ENCODE measurements around the gene ESR2. TPM values are rescaled to one million over a fixed set of nuclear protein-coding genes. Genes with fewer than 3 reads are reported as not detected.
"Not testable (repeated sequence)": the region's sequence is repeated elsewhere in the genome, so short reads cannot be mapped to it uniquely, and the experiment has no call there.

The ESR2 gene
- total RNA-seq, 1 donor from 2014 or later, result 0.76 TPM

DNA sequence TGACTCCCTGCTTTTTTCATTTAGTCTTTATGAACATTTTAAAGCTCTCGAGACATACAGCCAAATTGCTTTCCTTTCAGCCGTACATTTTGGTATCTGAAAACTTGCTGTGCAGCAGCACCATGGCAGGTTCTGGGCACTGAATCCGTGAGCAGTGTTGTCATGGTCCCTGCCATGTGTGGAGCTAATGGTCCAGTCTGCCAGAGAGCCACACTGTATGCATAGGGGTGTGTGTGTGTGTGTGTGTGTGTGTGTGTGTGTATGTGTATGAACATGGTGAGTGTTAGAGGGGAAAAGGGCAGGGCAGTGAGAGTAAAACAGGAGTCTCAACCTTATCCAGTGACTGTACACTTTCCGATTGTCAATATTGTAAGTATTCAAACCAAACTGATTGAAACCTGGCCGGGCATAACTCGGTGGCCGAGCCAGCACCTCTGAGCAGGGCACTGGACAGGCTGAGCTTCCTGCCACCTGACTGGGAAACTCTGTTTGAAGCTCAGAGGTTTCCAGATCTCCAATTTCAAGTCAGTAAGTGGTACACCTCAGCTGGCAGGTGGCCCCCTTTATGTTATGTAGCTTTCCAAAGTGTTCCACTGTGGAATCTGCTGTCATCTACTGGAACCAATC, 110.0 kb downstream of the ESR2 start:
- ATAC-seq (no peak), DNase-seq (ENCODE audit: low spot score) (no peak)
- intact Hi-C loops (cut with DNase I), result no loop called here

DNA sequence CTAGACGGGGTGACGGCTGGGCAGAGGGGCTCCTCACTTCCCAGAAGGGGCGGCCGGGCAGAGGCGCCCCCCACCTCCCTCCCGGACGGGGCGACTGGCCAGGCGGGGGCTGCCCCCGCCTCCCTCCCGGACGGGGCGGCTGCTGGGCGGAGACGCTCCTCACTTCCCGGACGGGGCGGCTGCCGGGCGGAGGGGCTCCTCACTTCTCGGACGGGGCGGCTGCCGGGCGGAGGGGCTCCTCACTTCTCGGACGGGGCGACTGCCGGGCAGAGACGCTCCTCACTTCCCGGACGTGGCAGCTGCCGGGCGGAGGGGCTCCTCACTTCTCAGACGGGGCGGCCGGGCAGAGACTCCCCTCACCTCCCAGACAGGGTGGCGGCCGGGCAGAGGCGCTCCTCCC, 111.3 kb downstream of the ESR2 start:
- ATAC-seq; DNase-seq (ENCODE audit: low spot score); intact Hi-C loops (cut with DNase I): not testable (repeated sequence)

DNA sequence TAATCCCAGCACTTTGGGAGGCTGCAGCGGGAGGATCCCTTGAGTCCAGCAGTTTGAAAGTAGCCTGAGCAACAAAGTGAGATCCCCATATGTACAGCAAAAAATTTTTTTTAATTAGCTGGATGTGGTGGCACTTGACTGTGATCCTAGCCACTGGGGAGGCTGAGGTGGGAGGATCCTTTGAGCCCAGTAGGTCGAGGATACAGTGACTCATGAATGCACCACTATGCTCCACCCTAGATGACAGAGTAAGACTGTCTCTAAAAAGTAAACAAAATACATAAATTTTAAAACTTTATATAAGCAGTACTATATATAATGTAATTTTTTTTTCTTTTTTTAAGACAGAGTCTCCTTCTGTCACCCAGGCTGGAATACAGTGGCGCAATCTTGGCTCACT, 115.4 kb downstream of the ESR2 start:
- DNase-seq (ENCODE audit: low spot score), result no peak
- ATAC-seq, result no peak
- intact Hi-C loops (cut with DNase I), result no loop called here

DNA sequence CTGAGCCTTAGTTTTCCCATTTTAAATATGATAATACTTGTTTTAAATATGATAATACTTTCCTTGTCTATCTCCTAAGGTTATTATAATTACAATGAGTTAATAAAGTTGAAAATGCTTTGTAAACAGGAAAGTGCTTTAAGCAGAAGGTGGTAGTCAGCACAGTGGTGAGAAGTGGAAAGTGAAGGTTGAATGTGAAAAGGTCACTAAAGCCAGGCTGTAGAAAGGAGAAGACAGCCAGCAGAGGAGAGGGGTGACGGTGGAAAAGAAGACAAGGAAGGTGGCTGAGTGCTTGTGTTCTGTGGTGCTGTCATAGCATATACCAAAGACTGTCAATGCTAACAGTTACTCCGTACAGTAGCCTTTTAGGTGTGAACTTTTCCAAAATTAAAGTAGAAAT, 117.8 kb downstream of the ESR2 start:
- no peak for DNase-seq (ENCODE audit: low spot score)
- intact Hi-C loops (cut with DNase I), result no loop called here
- no peak for ATAC-seq

DNA sequence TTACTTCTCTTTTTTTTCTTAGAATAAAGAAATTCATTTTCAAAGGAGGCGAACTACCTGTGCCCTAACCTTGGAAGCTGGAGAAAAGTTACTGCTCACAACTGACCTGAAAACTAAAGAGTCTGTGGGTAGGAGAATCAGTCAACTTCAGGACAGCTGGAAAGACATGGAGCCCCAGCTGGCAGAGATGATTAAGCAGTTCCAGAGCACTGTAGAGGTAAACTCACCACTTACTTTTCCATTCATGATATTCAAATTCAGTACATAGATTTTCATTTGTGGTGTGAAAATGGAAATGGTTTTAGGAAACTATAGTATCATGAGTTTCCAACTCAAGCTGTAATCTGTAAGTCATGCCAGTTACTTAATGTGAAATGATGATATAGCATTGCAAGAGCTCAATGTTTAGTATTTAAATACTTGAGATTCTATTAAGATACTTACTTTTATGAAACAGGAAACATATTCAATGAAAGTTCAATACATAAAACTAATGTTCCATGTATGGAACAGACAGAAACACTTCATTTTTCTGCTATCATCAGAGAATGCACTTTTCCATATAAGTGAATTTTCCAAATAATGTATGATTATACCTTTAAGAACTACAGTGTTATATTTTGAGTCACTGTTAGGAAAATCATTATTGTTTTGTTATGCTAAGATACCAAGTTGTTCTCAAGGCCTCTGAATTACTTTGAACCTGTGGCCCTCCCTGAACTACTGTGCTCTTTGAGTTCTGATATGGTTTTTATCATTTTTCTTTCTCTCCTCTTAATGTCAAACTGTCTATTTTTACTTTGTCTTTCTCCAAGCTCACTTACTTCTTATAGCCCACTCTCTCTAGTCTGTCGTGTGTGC, 119.0 kb downstream of the ESR2 start:
- DNase-seq (ENCODE audit: low spot score) (no peak), ATAC-seq (no peak)
- intact Hi-C loops (cut with DNase I), result loop anchor here (5.0 kb wide), 1 partner anchor 38 kb away; no protein-coding TSS in a partner anchor

DNA sequence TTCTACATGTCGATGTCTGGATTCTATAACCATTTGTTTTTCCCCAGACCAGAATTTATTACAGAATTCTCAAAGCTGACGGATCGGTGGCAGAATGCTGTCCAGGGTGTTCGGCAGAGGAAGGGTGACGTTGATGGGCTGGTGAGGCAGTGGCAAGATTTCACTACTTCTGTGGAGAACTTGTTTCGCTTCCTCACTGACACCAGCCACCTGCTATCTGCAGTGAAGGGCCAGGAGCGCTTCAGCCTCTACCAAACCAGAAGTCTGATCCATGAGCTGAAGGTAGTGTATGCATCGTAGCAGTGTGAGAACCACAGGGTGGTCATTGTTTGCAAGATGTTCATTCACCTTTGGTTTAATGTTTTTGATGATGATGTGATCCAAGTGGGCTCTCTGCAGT, 124.0 kb downstream of the ESR2 start:
- DNase-seq (ENCODE audit: low spot score) (no peak), ATAC-seq (no peak)
- intact Hi-C loops (cut with DNase I), result loop anchor here (5.0 kb wide), 1 partner anchor 33 kb away; no protein-coding TSS in a partner anchor

DNA sequence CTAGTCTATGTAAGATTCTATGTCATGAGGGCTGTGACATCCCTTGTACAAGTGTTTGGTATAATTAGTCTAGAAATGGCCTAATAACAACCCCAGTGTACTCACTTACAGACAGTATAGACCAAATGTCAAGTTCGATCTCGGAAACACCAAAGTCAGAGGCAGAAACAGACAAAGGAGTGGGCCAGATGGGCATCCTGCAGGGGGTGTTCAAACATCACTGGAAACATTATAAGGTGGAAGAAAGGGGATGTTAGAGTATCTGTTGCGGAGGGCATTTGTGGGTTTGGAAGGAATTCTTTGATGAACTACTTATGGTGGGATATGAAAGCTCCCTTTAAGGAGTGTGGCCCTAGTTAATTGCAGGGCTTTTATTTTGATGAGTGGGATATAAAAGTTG, 134.6 kb downstream of the ESR2 start:
- DNase-seq (ENCODE audit: low spot score) (no peak), ATAC-seq (no peak)
- intact Hi-C loops (cut with DNase I), result no loop called here

DNA sequence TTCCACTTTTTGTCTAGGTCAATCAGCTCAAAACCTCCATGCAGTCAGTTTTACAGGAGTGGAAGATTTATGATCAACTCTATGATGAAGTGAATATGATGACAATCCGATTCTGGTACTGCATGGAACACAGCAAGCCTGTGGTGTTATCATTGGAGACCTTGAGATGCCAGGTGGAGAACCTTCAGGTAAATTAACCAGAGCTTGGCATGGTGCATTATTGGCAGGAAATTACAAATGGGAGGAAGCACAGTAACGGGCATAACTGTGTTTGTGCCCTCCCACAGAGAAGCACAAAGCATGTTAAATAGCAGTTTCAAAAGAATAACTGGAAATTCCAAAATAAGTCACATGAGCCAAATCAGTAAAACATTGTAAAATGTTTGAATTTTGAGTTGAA, 135.6 kb downstream of the ESR2 start:
- ATAC-seq (no peak), DNase-seq (ENCODE audit: low spot score) (no peak)
- intact Hi-C loops (cut with DNase I), result no loop called here

DNA sequence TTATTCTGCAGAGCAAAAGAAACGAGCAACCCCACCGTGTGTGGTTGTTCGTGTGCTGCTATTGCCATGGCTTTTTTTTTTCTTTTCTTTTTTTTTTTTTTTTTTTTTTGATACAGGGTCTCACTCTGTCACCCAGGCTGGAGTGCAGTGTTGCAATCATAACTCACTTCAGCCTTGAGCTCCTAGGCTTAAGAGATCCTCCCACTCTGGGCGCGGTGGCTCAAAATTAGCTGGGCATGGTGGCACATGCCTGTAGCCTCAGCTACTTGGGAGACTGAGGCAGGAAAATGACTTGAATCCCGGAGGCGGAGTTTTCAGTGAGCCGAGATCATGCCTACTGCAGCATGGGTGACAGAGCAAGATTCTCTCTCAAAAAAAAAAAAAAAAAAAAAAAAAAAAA, 144.2 kb downstream of the ESR2 start:
- ATAC-seq (no peak), DNase-seq (ENCODE audit: low spot score) (no peak)
- intact Hi-C loops (cut with DNase I), result no loop called here

DNA sequence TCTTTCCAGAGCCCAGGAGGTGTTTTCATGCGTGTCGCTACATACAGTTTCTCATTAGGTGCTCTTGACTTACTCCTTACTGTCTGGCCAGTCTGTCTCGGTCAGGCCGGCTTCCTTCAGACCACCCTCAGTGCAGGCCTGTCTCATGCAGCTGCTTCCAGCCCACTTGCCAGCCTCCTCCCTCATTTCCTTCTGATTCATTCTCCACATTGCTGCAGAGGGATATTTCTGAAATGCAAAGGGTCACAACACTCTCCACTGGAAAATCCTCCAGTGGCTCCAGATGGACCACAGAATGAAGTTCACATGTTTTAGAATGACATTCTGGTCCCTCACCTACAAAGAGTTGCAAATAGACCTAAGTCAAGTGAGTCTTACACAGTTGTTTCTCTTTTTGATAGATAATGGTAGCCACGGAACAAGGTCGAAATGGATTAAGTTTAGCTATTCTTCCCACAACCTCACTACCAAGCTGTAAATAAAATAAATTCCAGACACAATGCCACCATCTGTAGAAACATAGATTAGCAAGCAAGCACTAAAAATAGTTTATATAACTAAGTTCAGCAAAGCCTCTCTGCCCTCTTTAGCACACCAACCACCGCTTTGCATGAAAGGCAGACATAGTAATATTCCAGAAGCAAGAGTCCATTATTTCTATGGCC, 146.9 kb downstream of the ESR2 start:
- DNase-seq (ENCODE audit: low spot score), result no peak
- peak; percentile 42 for ATAC-seq
- intact Hi-C loops (cut with DNase I), result no loop called here

DNA sequence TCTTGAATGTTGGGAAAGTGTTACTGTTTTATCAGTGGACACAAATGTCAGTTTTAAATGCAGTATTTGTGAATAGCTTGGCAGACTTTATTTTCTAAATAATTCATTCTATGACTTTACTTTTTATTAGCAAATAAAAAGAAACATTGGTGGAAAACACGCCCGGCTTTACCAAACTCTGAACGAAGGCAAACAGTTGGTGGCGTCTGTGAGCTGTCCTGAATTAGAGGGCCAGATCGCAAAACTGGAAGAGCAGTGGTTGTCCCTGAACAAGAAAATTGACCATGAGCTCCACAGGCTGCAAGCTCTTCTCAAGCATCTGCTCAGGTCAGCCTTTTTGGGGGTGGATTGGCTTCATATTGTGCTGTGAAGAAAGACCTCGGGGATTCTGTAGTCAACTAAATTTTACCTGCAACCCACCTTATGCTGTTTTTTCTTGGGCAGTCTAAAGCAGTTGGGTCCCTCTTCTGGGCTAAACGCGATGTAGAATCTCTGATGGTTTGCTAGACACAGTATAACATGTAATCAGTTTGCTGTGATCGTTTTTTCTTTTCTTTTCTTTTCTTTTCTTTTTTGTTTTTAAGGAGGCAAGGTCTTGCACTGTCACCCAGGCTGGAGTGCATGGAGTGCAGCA, 156.4 kb downstream of the ESR2 start:
- intact Hi-C loops (cut with DNase I), result loop anchor here (5.0 kb wide), 1 partner anchor 35 kb away; no protein-coding TSS in a partner anchor
- ATAC-seq (no peak), DNase-seq (ENCODE audit: low spot score) (no peak)

DNA sequence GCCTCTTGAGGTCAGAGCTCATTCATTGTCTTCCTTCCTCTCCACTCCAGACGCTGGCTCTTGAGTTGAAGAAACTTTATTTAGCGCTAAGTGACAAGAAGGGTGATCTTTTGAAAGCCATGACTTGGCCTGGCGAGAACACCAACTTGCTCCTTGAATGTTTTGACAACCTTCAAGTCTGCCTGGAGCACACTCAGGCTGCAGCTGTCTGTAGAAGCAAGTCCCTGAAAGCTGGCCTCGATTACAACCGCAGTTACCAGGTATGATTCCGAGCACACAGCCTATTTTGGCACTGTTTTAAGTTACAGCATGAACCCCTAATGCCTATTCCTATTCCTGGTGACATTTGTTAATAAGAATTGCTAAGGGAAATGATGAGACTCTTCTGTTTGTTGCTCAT, 167.6 kb downstream of the ESR2 start:
- intact Hi-C loops (cut with DNase I), result no loop called here
- DNase-seq (ENCODE audit: low spot score) (no peak), ATAC-seq (no peak)

DNA sequence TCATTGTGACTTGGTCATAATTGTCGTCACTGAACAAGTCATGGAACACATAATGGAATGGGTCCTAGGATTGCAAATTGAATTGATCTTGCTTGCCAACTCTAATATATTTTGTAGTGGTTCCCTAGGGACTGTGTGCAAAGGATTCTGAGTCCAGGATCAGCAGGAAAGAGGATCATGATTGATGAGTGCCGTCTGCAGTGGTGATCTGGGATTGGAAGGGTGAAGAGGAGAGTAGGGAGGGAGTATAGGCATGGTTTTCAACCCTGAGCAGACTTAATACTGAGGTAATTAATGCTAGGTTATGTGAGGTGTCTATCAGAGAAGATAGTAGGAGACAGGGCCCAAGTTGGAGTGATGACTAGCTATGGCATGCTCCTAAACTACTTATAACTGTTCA, 168.9 kb downstream of the ESR2 start:
- ATAC-seq (no peak), DNase-seq (ENCODE audit: low spot score) (no peak)
- intact Hi-C loops (cut with DNase I), result no loop called here

DNA sequence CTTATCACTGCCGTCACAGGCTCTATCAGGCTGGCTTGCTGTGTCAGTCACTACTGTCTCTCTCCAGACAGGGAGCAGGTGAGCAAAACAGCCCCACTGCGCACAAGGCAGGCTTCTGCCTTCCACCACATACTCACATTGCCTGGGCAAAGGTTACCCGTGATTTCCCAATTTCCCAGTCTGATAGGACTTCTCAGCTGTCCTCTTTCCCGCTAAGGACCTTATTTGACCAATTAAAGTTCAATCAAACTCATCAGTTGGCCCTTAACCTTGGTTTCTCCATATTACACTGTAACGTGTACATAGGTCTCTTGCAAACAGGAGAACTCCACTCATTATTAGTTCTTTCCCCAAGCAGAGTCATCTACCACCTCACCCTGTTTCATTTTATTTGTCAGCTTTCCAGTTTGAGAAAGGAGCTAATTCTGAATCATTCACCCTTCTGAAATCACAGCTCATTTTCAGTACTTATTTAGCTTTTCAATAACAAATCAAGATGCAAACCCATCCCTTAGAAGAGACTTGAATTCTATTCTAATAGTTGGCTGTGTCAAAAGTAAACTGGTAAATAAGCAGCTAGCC, 170.8 kb downstream of the ESR2 start:
- DNase-seq (ENCODE audit: low spot score), result no peak
- intact Hi-C loops (cut with DNase I), result no loop called here
- no peak for ATAC-seq

DNA sequence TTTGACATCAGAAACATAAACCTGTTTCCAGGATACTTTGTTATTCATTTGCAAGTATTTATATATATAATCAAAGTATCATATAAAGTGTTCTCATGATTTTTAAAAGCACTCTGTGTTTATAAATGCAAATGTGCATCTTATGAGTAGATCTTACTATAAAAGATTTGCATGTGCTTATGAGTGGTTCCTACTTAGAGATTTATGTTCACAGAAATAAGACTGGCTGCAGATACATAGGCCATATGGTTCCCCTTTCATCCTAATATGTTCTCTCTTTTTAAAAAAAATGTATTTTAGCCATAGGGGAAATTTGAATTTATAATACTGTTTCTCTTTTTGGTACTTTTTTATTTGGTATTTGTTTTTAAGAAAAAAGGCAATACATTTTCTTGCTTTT, 174.2 kb downstream of the ESR2 start:
- intact Hi-C loops (cut with DNase I), result no loop called here
- DNase-seq (ENCODE audit: low spot score) (no peak), ATAC-seq (no peak)

DNA sequence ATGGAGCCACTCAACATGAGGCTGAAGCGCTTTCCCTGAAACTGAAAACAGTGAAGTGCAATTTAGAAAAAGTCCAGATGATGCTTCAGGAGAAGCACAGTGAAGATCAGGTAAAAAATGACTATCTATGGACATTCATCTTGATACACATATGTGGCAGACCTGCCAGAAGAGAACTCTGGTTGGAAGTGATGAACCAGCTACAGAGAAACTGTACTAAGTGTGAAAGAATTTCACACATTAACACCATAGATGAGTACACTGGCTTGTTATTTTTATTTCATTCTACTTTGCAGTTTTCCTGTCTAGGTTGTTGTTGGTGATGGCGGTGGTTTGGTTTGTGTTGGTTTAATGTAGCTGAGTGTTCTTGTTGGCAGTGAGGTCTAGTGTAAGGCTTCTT, 174.7 kb downstream of the ESR2 start:
- no peak for ATAC-seq
- no peak for DNase-seq (ENCODE audit: low spot score)
- intact Hi-C loops (cut with DNase I), result no loop called here

DNA sequence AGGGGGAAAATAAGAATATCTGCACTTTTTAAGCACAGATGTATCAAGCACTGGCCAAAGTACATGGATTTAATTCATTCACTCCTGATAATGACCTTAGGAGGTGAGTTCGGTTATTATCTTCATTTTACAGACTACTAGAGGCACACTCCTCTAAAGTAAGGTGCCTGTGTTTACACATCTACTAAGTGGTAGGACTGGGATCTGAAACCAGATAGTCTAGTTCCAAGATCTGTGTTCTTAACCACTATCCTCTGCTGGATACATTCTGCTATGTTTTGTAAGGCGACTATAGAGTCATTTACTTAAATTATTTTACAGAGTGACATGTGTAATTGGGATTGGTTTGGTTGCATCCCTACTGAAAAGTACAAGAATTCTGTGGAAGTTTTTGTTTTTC, 175.3 kb downstream of the ESR2 start:
- ATAC-seq (no peak), DNase-seq (ENCODE audit: low spot score) (no peak)
- intact Hi-C loops (cut with DNase I), result no loop called here

DNA sequence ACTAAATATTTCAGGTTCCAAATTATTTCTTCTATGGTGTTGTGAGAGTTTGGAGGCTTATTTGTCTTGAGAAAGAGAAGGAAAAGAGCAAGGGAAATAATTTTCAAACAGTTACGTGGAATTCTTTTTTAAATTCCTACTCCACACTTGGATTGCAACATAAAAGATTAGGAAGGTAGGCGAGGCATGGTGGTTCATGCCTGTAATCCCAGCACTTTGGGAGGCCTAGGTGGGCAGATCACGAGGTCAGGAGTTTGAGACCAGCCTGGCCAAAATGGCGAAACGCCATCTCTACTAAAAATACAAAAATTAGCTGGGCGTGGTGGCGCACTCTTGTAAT, 175.8 kb downstream of the ESR2 start:
- DNase-seq (ENCODE audit: low spot score); intact Hi-C loops (cut with DNase I); ATAC-seq: not testable (repeated sequence)

DNA sequence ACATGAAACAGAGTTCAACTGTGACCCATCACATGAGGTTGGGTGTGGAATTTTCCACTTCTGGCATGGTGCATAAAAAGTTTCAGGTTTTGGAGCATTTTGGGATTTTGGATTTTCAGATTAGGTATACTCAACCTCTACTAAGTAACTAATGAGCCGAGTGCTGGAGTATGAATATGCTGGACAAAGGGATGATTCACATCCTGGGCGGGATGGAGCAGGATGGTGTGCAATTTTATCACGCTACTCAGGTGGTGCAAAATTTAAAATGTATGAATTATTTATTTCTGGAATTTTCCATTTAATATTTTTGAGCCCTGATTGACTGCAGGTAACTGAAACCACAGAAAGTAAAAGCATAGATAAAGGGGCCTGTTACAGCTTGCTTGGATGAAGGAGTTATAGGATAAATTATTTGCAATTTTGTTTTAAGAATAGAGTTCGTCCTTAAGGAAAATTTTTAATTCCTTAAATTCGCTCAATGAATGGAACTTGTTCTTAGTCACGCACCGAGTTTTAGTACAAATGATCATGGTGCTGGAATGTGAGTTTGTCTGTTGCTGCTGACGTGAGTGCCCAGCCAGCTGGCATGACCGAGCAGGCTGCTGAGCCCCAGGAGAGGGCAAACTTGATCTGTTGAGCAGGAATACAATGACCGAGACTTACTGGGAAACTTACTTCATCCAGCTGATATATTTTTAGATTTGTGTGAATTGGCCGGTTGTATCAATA, 176.3 kb downstream of the ESR2 start:
- ATAC-seq, result peak; percentile 68
- no peak for DNase-seq (ENCODE audit: low spot score)
- intact Hi-C loops (cut with DNase I), result no loop called here

Measured in sciatic nerve (tissue), 2 donors.